Neural progenitor cell (in vitro differentiated cells): ENCODE data around the gene TRIM7.

ENCODE experiments used
- EZH2 ChIP-seq: fragments of 200-600 bp; sonication (generic); IDR thresholded peaks from 2 replicates; pipeline ENCODE4 v1.6.1; 2017; ENCODE audit warnings: antibody characterized with exemption, mild to moderate bottlenecking, moderate library complexity
- TF ChIP-seq, protein P1 (sequence below): fragments of 200-600 bp; sonication (generic); IDR thresholded peaks from 2 replicates; pipeline ENCODE4 v1.5.1; 2017; ENCODE audit warnings: antibody characterized with exemption, mild to moderate bottlenecking

DNA sequence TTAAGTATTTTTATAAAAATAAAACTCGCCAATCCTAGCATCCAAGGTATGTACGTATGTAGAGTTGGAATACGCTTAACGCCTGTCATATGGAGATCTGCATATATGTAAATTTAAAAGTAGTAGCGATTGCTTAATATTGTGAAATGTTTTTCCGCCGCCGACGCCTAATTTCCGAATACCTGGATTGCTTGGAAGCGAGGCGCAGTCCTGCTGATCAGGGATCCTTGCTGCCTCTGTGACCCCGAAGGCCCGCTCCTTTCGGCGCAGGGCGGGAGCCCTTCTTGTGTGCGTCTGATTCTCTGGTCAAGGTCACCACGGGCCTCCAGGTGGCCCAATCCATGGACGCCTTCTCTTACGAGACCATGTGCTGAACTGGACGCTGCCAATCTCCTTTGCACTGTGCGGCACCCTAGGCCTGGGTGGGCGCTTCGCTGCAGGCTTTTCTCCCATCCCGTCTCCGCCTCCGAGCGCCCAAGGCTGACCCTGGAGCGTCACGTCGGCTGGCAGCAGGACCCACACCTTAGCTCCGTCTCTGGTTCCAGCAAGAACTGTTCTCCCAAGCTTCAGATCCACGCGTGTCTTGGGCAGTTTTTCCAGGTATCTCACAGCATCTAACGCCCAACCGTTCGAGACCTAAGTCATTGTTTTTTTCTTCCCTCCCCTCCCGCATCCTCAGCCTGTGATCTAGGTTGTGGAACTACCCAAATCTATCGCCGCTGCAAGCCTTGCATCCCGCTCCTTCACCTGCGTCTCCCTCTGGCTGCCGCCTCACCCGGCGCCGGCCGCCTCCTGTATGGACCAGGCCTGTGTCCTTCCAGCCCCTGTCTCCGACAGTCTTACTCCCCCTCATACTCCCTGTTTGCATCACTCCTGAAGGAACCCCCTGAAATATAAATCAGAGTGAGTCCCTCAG is 14.5 kb upstream of the TRIM7 start:
- TF ChIP-seq, protein P1, sequence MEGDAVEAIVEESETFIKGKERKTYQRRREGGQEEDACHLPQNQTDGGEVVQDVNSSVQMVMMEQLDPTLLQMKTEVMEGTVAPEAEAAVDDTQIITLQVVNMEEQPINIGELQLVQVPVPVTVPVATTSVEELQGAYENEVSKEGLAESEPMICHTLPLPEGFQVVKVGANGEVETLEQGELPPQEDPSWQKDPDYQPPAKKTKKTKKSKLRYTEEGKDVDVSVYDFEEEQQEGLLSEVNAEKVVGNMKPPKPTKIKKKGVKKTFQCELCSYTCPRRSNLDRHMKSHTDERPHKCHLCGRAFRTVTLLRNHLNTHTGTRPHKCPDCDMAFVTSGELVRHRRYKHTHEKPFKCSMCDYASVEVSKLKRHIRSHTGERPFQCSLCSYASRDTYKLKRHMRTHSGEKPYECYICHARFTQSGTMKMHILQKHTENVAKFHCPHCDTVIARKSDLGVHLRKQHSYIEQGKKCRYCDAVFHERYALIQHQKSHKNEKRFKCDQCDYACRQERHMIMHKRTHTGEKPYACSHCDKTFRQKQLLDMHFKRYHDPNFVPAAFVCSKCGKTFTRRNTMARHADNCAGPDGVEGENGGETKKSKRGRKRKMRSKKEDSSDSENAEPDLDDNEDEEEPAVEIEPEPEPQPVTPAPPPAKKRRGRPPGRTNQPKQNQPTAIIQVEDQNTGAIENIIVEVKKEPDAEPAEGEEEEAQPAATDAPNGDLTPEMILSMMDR, result no peak
- no peak for TF ChIP-seq EZH2
